T47D (cell line): ENCODE measurements around the gene HMMR.
"Not testable (repeated sequence)": the region's sequence is repeated elsewhere in the genome, so short reads cannot be mapped to it uniquely, and the experiment has no call there.

Experiments
- DNase-seq, 2 experiments: peaks; one replicate each; pipeline versions ENCODE4 v3.0.0 to v3.0.0-alpha.2; 2011 to 2012; ENCODE audit warnings: low read depth in 1 of 2, low spot score in 1 of 2
- JUND ChIP-seq: IDR thresholded peaks from 2 replicates; pipeline ENCODE4 v1.6.1; 2012; ENCODE audit warnings: low read depth
- in situ Hi-C: cut with HindIII; loops from 2 replicates; pipeline ENCODE4 v1.10.0; 2016; ENCODE audit warnings: low sequenced_read_pairs, low pct_unique_long_range_greater_than_20kb

Gene HMMR

GRCh38 chr5:163460562-163461171 lies at the start of gene HMMR:
TSS of gene HMMR (plus strand) at chr5:163460632. CDS start at chr5:163460693, 61 bp downstream.
- in situ Hi-C loops = no loop called here
- TF ChIP-seq JUND = no peak
- no peak for DNase-seq

- in situ Hi-C loops, DNase-seq: not testable (repeated sequence)
These were observed 44.8 kb upstream of the HMMR start for GRCh38 chr5:163415673-163416072.

- in situ Hi-C loops = no loop called here
- TF ChIP-seq JUND = no peak
- no peak for DNase-seq
These were observed 35.6 kb upstream of the HMMR start for GRCh38 chr5:163424836-163425235.

GRCh38 chr5:163426128-163426527 lies 34.3 kb upstream of the HMMR start:
- in situ Hi-C loops, DNase-seq: not testable (repeated sequence)

- TF ChIP-seq JUND = no peak
- in situ Hi-C loops = no loop called here
- DNase-seq = no peak
These were observed 27.9 kb upstream of the HMMR start for GRCh38 chr5:163432544-163432943.

GRCh38 chr5:163433271-163433670 lies 27.2 kb upstream of the HMMR start:
- no peak for DNase-seq
- in situ Hi-C loops = no loop called here
- no peak for TF ChIP-seq JUND

- in situ Hi-C loops = no loop called here
- no peak for DNase-seq
- no peak for TF ChIP-seq JUND
These were observed 26.0 kb upstream of the HMMR start for GRCh38 chr5:163434401-163434866.

- no peak for DNase-seq
- in situ Hi-C loops = no loop called here
- TF ChIP-seq JUND = no peak
These were observed 23.9 kb upstream of the HMMR start for GRCh38 chr5:163436515-163436914.

GRCh38 chr5:163437011-163437308 lies 23.5 kb upstream of the HMMR start:
- in situ Hi-C loops = no loop called here
- TF ChIP-seq JUND = no peak
- no peak for DNase-seq

- DNase-seq = peak; percentile 94 to 98
- no peak for TF ChIP-seq JUND
- in situ Hi-C loops = no loop called here
These were observed 22.9 kb upstream of the HMMR start, which contains the start of gene CCNG1 for GRCh38 chr5:163437309-163438182. TSS of gene CCNG1 (plus strand) at chr5:163437595. CDS start at chr5:163439257, 1,662 bp downstream.

- in situ Hi-C loops = no loop called here
- TF ChIP-seq JUND = no peak
- no peak for DNase-seq
These were observed 21.4 kb upstream of the HMMR start for GRCh38 chr5:163439092-163439425.

GRCh38 chr5:163440954-163441353 lies 19.5 kb upstream of the HMMR start:
- no peak for DNase-seq
- no peak for TF ChIP-seq JUND
- in situ Hi-C loops = no loop called here

- TF ChIP-seq JUND = no peak
These were observed 15.9 kb upstream of the HMMR start for GRCh38 chr5:163444526-163444925.

More at GRCh38 chr5:163444526-163444925, 15.9 kb upstream of the HMMR start:
- no peak for DNase-seq
- in situ Hi-C loops = no loop called here
